ENCODE measurements around the gene TPRN.

Gene TPRN

GRCh38 chr9:137188490-137189296, 11.8 kb downstream of the TPRN start, which contains the start of the genes ANAPC2 and SSNA1:
Gene ANAPC2 (minus strand): TSS chr9:137188560. CDS start chr9:137188532, 28 bp downstream.
Gene SSNA1 (plus strand): TSS chr9:137188676. CDS start chr9:137188727, 51 bp downstream.
- peak within 1 kb of the TSS; percentile 94 for H3K4me3 ChIP-seq (ENCODE audit: low read length)
- TF ChIP-seq CTCF (IDR thresholded peaks at IDR 0.05; ENCODE audit: insufficient read depth, low read depth, low read length, missing control alignments) = peak; percentile 57

DNA sequence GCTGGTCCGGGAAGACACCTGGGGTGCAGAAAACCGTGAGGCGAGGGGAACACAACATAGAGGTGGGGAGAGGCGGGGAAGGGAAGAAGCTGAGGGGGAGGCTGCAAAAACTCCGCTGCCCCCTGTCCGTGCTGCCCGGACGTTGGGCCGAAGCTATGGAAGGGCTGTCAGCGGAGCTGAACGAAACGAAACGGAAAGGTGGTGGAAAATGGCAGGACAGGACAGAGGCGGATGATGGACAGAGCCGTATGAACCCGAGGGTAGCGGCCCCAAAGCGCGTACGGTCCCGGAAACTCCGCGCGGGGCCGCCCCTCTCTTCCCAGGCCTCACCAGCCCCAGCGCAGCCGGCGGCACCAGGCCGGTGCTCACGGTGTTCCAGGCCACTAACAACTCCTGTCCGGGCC, 12.5 kb downstream of the TPRN start:
- no peak for DNase-seq (ENCODE audit: low read depth)
- no peak for TF ChIP-seq CTCF (IDR thresholded peaks at IDR 0.05; ENCODE audit: insufficient read depth, low read depth, low read length, missing control alignments)
- peak overlapping the region; percentile 94 for H3K4me3 ChIP-seq (ENCODE audit: low read length)

More at GRCh38 chr9:137188490-137189296, 11.8 kb downstream of the TPRN start, which contains the start of the genes ANAPC2 and SSNA1:
- DNase-seq (ENCODE audit: low read depth) = peak; percentile 93

DNA sequence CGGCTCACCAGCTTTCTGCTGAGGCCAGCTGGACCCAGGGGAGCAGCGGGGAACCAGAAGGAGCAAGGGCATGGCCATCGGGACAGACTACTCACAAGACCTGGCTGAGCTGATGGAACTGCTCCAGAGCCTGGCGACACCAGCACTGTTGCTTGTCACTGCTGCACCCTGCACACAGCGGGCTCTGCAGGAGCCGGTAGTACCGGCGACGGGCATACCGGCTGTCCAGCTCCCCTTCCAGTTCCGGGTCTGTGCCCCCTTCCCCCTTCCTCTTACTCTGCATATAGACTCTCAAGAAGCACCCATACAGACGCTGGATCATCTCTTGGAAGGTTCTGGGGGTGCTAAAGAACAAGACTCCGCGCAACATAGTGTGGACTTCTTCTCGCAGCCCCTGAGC, 13.2 kb downstream of the TPRN start:
- no peak for DNase-seq (ENCODE audit: low read depth)
- no peak for TF ChIP-seq CTCF (IDR thresholded peaks at IDR 0.05; ENCODE audit: insufficient read depth, low read depth, low read length, missing control alignments)

DNA sequence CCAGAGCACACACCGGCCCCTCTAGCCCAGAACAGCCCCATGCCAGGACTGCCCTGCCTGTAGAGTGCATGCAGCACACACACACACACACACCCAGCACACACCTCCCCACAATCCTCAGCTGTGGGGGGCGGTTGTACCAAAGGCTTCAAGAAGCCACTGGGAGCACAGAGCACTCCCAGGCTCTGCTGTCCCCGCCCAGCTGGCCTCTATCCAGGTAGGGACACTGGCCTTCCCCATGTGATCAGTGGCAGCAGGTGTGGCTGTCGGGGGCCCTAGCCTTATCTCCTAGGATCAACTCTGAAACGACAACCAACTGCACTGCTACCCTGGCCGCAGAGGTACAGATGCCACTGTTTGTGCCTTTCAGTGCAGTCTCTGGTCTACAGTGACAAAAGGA, 14.2 kb downstream of the TPRN start:
- DNase-seq (ENCODE audit: low read depth) = no peak
- no peak for TF ChIP-seq CTCF (IDR thresholded peaks at IDR 0.05; ENCODE audit: insufficient read depth, low read depth, low read length, missing control alignments)
- no peak overlapping the region for H3K4me3 ChIP-seq (ENCODE audit: low read length)

More for the DNA sequence above, 13.2 kb downstream of the TPRN start:
- peak overlapping the region; percentile 94 for H3K4me3 ChIP-seq (ENCODE audit: low read length)

DNA sequence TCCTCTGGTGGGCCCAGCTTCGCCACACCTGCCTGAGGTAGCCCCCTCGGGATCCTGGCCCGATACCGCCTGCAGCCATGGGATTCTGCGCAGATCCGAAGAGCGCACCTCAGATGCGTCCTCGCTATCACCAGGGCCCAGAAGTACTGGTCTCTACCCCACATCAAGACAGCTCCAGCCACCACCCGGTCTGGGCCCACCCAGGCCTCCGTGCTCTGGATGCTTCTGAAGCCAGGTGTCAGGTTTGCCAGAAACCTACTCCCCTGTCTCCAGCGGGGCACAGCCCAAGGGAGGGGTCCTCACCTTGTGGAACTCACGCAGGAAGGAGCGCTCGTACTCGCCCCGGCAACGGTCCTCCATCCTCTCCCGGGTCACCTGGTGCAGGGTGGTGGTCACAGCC, 14.6 kb downstream of the TPRN start:
- TF ChIP-seq CTCF (IDR thresholded peaks at IDR 0.05; ENCODE audit: insufficient read depth, low read depth, low read length, missing control alignments) = no peak
- H3K4me3 ChIP-seq (ENCODE audit: low read length) = no peak overlapping the region
- DNase-seq (ENCODE audit: low read depth) = no peak

DNA sequence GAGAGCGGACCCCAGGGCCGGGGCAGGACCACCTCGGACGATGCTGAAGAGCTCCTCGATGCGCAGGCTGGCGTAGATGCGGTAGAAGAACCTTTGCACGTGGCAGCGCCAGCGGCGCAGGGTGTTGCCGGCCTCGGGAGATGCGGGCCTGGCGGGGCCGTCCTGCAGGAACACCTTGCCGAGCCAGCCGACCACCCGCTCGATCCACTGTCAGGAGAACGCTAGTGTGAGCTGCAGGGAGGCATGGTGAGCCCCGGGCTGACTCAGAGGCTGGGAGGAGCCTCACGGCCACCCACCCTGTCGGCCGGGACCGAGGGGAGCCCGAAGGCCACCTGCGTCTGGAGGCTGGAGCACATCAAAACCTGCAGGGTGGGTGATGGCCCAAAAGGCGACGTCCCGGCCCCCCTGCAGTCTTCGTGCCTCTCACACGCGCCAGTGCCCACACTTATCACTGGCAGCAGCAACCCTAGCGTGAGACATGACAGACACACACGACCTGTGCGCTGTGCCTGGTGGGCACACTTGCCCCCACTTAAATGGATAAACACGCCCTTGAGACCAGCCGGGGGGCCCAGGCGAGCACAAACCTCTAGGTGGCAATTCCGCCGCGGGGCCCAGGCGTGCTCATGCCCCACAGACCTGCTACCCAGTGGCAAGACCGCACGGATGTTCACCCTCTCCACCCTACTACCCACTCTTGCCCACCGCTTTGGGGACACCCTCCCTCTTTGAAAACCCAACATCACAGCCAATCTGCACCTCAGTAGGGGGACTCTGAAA, 15.5 kb downstream of the TPRN start:
- DNase-seq (ENCODE audit: low read depth) = no peak
- no peak overlapping the region for H3K4me3 ChIP-seq (ENCODE audit: low read length)
- TF ChIP-seq CTCF (IDR thresholded peaks at IDR 0.05; ENCODE audit: insufficient read depth, low read depth, low read length, missing control alignments) = no peak
